Neural progenitor cell (in vitro differentiated cells): Measurements from ENCODE around the gene KIF26B. TPM values are rescaled to one million over a fixed set of nuclear protein-coding genes. Genes with fewer than 3 reads are reported as not detected.

ENCODE experiments used
- DNase-seq: peaks from one replicate; pipeline ENCODE4 v3.0.0-alpha.2; 2016; ENCODE audit warnings: low spot score
- H2AFZ ChIP-seq: fragments of 200-600 bp; sonication (generic); replicated peaks from 2 replicates; pipeline ENCODE4 v1.6.1; 2016; ENCODE audit warnings: antibody characterized with exemption
- H3F3A ChIP-seq: fragments of 200-600 bp; sonication (generic); 2 replicates; pipeline ENCODE4 v1.6.1; 2016; ENCODE audit warnings: antibody characterized with exemption, low read depth
- H3K27ac ChIP-seq: fragments of 200-600 bp; sonication (generic); 2 replicates; pipeline ENCODE4 v1.5.1; 2016; ENCODE audit warnings: mild to moderate bottlenecking
- H3K27me3 ChIP-seq: fragments of 200-600 bp; sonication (generic); 2 replicates; pipeline ENCODE4 v1.6.1; 2016; ENCODE audit warnings: mild to moderate bottlenecking, moderate library complexity
- H3K36me3 ChIP-seq: fragments of 200-600 bp; sonication (generic); 2 replicates; pipeline ENCODE4 v1.5.1; 2016
- H3K4me1 ChIP-seq: fragments of 200-600 bp; sonication (generic); 2 replicates; pipeline ENCODE4 v1.6.1; 2016; ENCODE audit warnings: mixed run types
- H3K4me2 ChIP-seq: fragments of 200-600 bp; sonication (generic); 2 replicates; pipeline ENCODE4 v1.6.1; 2016
- H3K4me3 ChIP-seq: fragments of 200-600 bp; sonication (generic); 2 replicates; pipeline ENCODE4 v1.5.1; 2016
- H3K79me2 ChIP-seq: fragments of 200-600 bp; sonication (generic); 2 replicates; pipeline ENCODE4 v1.6.1; 2016; ENCODE audit warnings: low read depth
- H3K9ac ChIP-seq: fragments of 200-600 bp; sonication (generic); 2 replicates; pipeline ENCODE4 v1.6.1; 2016
- H3K9me3 ChIP-seq: fragments of 200-600 bp; sonication (generic); 2 replicates; pipeline ENCODE4 v1.5.1; 2016; ENCODE audit warnings: low read depth
- H4K20me1 ChIP-seq: fragments of 200-600 bp; sonication (generic); 2 replicates; pipeline ENCODE4 v1.6.1; 2016; ENCODE audit warnings: low read depth
- H3K27ac Mint-ChIP-seq: 3 replicates; pipeline ENCODE4 v1.8.0; 2021; ENCODE audit warnings: mixed read lengths
- H3K27me3 Mint-ChIP-seq: 2 replicates; pipeline ENCODE4 v1.8.0; 2022; ENCODE audit warnings: low read depth, mild to moderate bottlenecking, inconsistent platforms, moderate library complexity, mixed read lengths; ENCODE audit not compliant: insufficient read depth
- H3K36me3 Mint-ChIP-seq: 3 replicates; pipeline ENCODE4 v1.8.0; 2021; ENCODE audit warnings: mixed read lengths
- H3K4me1 Mint-ChIP-seq: 3 replicates; pipeline ENCODE4 v1.8.0; 2021; ENCODE audit warnings: mixed read lengths
- H3K4me3 Mint-ChIP-seq: 3 replicates; pipeline ENCODE4 v1.8.0; 2021; ENCODE audit warnings: mild to moderate bottlenecking, moderate library complexity, mixed read lengths
- H3K9me3 Mint-ChIP-seq: 3 replicates; pipeline ENCODE4 v1.8.0; 2020; ENCODE audit warnings: mixed read lengths
- CTCF ChIP-seq: fragments of 200-600 bp; sonication (generic); IDR thresholded peaks from 2 replicates; pipeline ENCODE4 v1.5.1; 2017; ENCODE audit warnings: antibody characterized with exemption, mild to moderate bottlenecking
- EZH2 ChIP-seq: fragments of 200-600 bp; sonication (generic); IDR thresholded peaks from 2 replicates; pipeline ENCODE4 v1.6.1; 2017; ENCODE audit warnings: antibody characterized with exemption, mild to moderate bottlenecking, moderate library complexity
- EZH2phosphoT487 ChIP-seq: fragments of 200-600 bp; sonication (generic); IDR thresholded peaks from 2 replicates; pipeline ENCODE4 v1.6.1; 2017; ENCODE audit warnings: antibody characterized with exemption
- total RNA-seq: library from RNA; depleted of rRNA; stranded (reverse); fragments of >200 nt; gene quantifications from 2 replicates; pipeline ENCODE4 v1.2.3, GENCODE V29; 2015; ENCODE audit warnings: low replicate concordance

Gene KIF26B
- total RNA-seq, 1 donor from 2014 or later, result 0.47 TPM

GRCh38 chr1:245198748-245199516 lies 44.1 kb downstream of the KIF26B start:
- Histone ChIP-seq H3K36me3 (no peaks in the 10 kb centered on the region), H3K27me3 (no peaks in the 10 kb centered on the region), H3F3A (peaks cover 30% of the 10 kb centered on the region), H3K27ac (no peak overlapping the region), H4K20me1 (no peaks in the 10 kb centered on the region), H2AFZ (no peak overlapping the region), H3K4me2 (no peak overlapping the region), H3K4me1 (peaks cover 52% of the 10 kb centered on the region), H3K9ac (no peak overlapping the region), H3K4me3 (no peak overlapping the region), H3K9me3 (no peaks in the 10 kb centered on the region), H3K79me2 (no peaks in the 10 kb centered on the region)
- peaks cover 14% of the 10 kb centered on the region for H3K27me3 Mint-ChIP-seq
- H3K4me3 Mint-ChIP-seq, result no peak overlapping the region
- peaks cover 70% of the 10 kb centered on the region for H3K4me1 Mint-ChIP-seq
- TF ChIP-seq CTCF (no peak), EZH2 (no peak), EZH2phosphoT487 (no peak)
- no peak for DNase-seq
- H3K36me3 Mint-ChIP-seq, result no peaks in the 10 kb centered on the region
- H3K9me3 Mint-ChIP-seq, result peaks cover 6% of the 10 kb centered on the region
- no peak overlapping the region for H3K27ac Mint-ChIP-seq

- H3K9me3 ChIP-seq, result no peaks in the 10 kb centered on the region
- H3K27ac ChIP-seq, result no peak overlapping the region
- Mint-ChIP-seq H3K36me3 (peaks cover 4% of the 10 kb centered on the region), H3K9me3 (peaks cover 9% of the 10 kb centered on the region), H3K27me3 (peaks cover 12% of the 10 kb centered on the region), H3K4me3 (no peak overlapping the region), H3K27ac (no peak overlapping the region), H3K4me1 (peaks cover 67% of the 10 kb centered on the region)
- H2AFZ ChIP-seq, result no peak overlapping the region
- TF ChIP-seq EZH2phosphoT487 (no peak), EZH2 (no peak), CTCF (no peak)
- peaks cover 48% of the 10 kb centered on the region for H3K4me1 ChIP-seq
- H3K4me2 ChIP-seq, result no peak overlapping the region
- H3K36me3 ChIP-seq, result no peaks in the 10 kb centered on the region
- H3K79me2 ChIP-seq, result no peaks in the 10 kb centered on the region
- no peaks in the 10 kb centered on the region for H3K27me3 ChIP-seq
- no peak overlapping the region for H3K9ac ChIP-seq
- no peak overlapping the region for H3K4me3 ChIP-seq
- H4K20me1 ChIP-seq, result no peaks in the 10 kb centered on the region
- H3F3A ChIP-seq, result peaks cover 22% of the 10 kb centered on the region
- no peak for DNase-seq
Observed at GRCh38 chr1:245200146-245200545, 45.4 kb downstream of the KIF26B start.

- H3K79me2 ChIP-seq, result no peaks in the 10 kb centered on the region
- H3K27me3 ChIP-seq, result no peaks in the 10 kb centered on the region
- H3K4me1 Mint-ChIP-seq, result peaks cover 56% of the 10 kb centered on the region
- no peak overlapping the region for H3K4me3 ChIP-seq
- no peak overlapping the region for H2AFZ ChIP-seq
- H3K27ac ChIP-seq, result no peak overlapping the region
- no peaks in the 10 kb centered on the region for H3K9me3 ChIP-seq
- peak overlapping the region; percentile 21 for H3K27ac Mint-ChIP-seq
- peaks cover 8% of the 10 kb centered on the region for H3K27me3 Mint-ChIP-seq
- no peak overlapping the region for H3K4me3 Mint-ChIP-seq
- no peaks in the 10 kb centered on the region for H3K36me3 ChIP-seq
- H3K9ac ChIP-seq, result no peak overlapping the region
- H4K20me1 ChIP-seq, result no peaks in the 10 kb centered on the region
- peak overlapping the region; percentile 27 for H3K4me2 ChIP-seq
- peaks cover 5% of the 10 kb centered on the region for H3K36me3 Mint-ChIP-seq
- H3K9me3 Mint-ChIP-seq, result peaks cover 7% of the 10 kb centered on the region
- peaks cover 13% of the 10 kb centered on the region for H3F3A ChIP-seq
- DNase-seq, result no peak
- TF ChIP-seq EZH2 (no peak), EZH2phosphoT487 (no peak), CTCF (no peak)
- peaks cover 43% of the 10 kb centered on the region for H3K4me1 ChIP-seq
Observed at GRCh38 chr1:245201201-245201600, 46.4 kb downstream of the KIF26B start.
